ENCODE results near the gene PRKCA. TPM values are rescaled to one million over a fixed set of nuclear protein-coding genes. Genes with fewer than 3 reads are reported as not detected.

Gene PRKCA
- total and polyA plus RNA-seq, 2 of the 13 experiments (the other 11 are each of a cell fraction or from before 2014, with no cell fraction given): 18.5 to 21.5 TPM

DNA sequence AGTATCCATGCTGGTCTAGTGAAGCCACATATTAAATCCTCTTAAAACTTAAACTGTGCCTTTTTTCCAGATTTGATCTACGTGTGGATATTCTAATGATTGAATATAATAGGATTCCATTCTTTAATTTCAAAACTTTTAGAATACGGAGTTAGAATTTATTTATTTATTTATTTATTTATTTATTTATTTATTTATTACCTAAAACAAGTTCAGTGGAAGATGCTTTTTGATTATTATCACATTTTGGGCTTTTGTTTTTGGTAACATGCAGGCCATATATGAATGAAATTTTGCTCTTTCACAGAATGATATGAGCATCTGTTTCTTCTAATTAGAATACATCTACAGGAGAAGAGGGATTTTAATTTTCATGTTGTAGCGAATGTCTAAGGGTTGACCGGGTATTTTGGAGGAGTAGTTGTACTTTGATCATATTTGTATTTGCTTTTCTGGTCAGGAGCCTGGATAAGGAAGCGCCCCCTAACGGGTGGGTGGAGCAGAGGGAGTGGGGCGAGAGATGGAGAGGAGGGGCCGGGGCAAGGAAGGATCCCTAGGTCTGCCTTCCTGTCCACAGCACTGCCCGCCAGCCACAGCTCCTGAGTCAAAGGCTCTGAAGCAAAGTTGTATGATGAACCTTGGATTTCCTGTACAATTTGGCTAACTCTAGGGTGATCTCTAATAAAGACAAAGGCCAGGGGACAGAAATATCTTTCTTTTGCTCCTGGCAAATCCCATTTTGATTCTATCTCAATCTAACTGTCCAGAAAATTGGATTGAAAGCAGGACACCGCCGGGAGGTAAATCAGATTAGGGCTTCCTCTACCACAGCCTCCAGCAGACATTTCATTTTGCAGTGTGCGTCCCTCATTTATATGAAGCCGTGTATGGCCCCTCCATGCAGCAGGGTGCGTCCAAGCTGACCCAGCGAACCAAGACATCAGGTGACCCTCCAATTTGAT is 149.1 kb downstream of the PRKCA start (continued):
- no peak for TF ChIP-seq KLF9 (CRISPR knock-in tag; IDR thresholded peaks at IDR 0.05; ENCODE audit: low read depth)
- TF ChIP-seq KLF12 (CRISPR knock-in tag; IDR thresholded peaks at IDR 0.05; ENCODE audit: borderline replicate concordance): peak; percentile 28; the same call in 1 of the 2 replicates
- TF ChIP-seq ELF4 (CRISPR knock-in tag; IDR thresholded peaks at IDR 0.05; ENCODE audit: borderline replicate concordance): no peak
- TF ChIP-seq ELF1 (CRISPR knock-in tag; IDR thresholded peaks at IDR 0.05): peak; percentile 58; the same call in 1 of the 2 replicates
- TF ChIP-seq ZSCAN22 (CRISPR knock-in tag; IDR thresholded peaks at IDR 0.05): no peak
- TF ChIP-seq TEAD3 (CRISPR knock-in tag; optimal IDR thresholded peaks at IDR 0.05; ENCODE audit: borderline replicate concordance): peak; percentile 74
- TF ChIP-seq, protein P1, sequence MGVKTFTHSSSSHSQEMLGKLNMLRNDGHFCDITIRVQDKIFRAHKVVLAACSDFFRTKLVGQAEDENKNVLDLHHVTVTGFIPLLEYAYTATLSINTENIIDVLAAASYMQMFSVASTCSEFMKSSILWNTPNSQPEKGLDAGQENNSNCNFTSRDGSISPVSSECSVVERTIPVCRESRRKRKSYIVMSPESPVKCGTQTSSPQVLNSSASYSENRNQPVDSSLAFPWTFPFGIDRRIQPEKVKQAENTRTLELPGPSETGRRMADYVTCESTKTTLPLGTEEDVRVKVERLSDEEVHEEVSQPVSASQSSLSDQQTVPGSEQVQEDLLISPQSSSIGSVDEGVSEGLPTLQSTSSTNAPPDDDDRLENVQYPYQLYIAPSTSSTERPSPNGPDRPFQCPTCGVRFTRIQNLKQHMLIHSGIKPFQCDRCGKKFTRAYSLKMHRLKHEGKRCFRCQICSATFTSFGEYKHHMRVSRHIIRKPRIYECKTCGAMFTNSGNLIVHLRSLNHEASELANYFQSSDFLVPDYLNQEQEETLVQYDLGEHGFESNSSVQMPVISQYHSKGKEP (CRISPR knock-in tag; IDR thresholded peaks at IDR 0.05): no peak
- TF ChIP-seq SMARCE1 (IDR thresholded peaks at IDR 0.05; ENCODE audit: borderline replicate concordance): no peak
- TF ChIP-seq ZNF33A (CRISPR knock-in tag; IDR thresholded peaks at IDR 0.05; ENCODE audit: borderline replicate concordance): no peak
- TF ChIP-seq CCAR2 (optimal IDR thresholded peaks at IDR 0.05; ENCODE audit: low read depth, low read length): peak; percentile 76
- peak; percentile 42; the same call in 1 of the 2 replicates for TF ChIP-seq YEATS2 (CRISPR knock-in tag; IDR thresholded peaks at IDR 0.05; ENCODE audit: borderline replicate concordance)
- peak; percentile 46; the same call in 1 of the 2 replicates for TF ChIP-seq SIX4 (CRISPR knock-in tag; IDR thresholded peaks at IDR 0.05)
- TF ChIP-seq, protein P2, sequence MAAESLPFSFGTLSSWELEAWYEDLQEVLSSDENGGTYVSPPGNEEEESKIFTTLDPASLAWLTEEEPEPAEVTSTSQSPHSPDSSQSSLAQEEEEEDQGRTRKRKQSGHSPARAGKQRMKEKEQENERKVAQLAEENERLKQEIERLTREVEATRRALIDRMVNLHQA (CRISPR knock-in tag; IDR thresholded peaks at IDR 0.05): no peak
- TF ChIP-seq, protein P3, sequence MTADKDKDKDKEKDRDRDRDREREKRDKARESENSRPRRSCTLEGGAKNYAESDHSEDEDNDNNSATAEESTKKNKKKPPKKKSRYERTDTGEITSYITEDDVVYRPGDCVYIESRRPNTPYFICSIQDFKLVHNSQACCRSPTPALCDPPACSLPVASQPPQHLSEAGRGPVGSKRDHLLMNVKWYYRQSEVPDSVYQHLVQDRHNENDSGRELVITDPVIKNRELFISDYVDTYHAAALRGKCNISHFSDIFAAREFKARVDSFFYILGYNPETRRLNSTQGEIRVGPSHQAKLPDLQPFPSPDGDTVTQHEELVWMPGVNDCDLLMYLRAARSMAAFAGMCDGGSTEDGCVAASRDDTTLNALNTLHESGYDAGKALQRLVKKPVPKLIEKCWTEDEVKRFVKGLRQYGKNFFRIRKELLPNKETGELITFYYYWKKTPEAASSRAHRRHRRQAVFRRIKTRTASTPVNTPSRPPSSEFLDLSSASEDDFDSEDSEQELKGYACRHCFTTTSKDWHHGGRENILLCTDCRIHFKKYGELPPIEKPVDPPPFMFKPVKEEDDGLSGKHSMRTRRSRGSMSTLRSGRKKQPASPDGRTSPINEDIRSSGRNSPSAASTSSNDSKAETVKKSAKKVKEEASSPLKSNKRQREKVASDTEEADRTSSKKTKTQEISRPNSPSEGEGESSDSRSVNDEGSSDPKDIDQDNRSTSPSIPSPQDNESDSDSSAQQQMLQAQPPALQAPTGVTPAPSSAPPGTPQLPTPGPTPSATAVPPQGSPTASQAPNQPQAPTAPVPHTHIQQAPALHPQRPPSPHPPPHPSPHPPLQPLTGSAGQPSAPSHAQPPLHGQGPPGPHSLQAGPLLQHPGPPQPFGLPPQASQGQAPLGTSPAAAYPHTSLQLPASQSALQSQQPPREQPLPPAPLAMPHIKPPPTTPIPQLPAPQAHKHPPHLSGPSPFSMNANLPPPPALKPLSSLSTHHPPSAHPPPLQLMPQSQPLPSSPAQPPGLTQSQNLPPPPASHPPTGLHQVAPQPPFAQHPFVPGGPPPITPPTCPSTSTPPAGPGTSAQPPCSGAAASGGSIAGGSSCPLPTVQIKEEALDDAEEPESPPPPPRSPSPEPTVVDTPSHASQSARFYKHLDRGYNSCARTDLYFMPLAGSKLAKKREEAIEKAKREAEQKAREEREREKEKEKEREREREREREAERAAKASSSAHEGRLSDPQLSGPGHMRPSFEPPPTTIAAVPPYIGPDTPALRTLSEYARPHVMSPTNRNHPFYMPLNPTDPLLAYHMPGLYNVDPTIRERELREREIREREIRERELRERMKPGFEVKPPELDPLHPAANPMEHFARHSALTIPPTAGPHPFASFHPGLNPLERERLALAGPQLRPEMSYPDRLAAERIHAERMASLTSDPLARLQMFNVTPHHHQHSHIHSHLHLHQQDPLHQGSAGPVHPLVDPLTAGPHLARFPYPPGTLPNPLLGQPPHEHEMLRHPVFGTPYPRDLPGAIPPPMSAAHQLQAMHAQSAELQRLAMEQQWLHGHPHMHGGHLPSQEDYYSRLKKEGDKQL (CRISPR knock-in tag; IDR thresholded peaks at IDR 0.05; ENCODE audit: low read depth): no peak
- TF ChIP-seq PHF21A (CRISPR knock-in tag; IDR thresholded peaks at IDR 0.05): 0 out of 2 replicates have a peak, but pooled peaks have one; percentile 28
- peak; percentile 96 for TF ChIP-seq ZMYM4 (CRISPR knock-in tag; IDR thresholded peaks at IDR 0.05)
- no peak for TF ChIP-seq ZKSCAN8 (CRISPR knock-in tag; IDR thresholded peaks at IDR 0.05; ENCODE audit: borderline replicate concordance)
- no peak for TF ChIP-seq NFATC3 (CRISPR knock-in tag; IDR thresholded peaks at IDR 0.05)
- TF ChIP-seq ZNF317 (CRISPR knock-in tag; IDR thresholded peaks at IDR 0.05): no peak
- TF ChIP-seq KMT2A (CRISPR knock-in tag; IDR thresholded peaks at IDR 0.05): peak; percentile 70; the same call in 1 of the 2 replicates
- TF ChIP-seq HNF4A (CRISPR knock-in tag; IDR thresholded peaks at IDR 0.05): peak; percentile 95
- no peak for TF ChIP-seq ARNT2 (CRISPR knock-in tag; IDR thresholded peaks at IDR 0.05; ENCODE audit: low read depth)
- TF ChIP-seq, protein P4, sequence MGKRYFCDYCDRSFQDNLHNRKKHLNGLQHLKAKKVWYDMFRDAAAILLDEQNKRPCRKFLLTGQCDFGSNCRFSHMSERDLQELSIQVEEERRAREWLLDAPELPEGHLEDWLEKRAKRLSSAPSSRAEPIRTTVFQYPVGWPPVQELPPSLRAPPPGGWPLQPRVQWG (CRISPR knock-in tag; IDR thresholded peaks at IDR 0.05; ENCODE audit: borderline replicate concordance, low read depth): no peak

All from HepG2 (cell line).